ENCODE results near the gene BICDL1.

DNA sequence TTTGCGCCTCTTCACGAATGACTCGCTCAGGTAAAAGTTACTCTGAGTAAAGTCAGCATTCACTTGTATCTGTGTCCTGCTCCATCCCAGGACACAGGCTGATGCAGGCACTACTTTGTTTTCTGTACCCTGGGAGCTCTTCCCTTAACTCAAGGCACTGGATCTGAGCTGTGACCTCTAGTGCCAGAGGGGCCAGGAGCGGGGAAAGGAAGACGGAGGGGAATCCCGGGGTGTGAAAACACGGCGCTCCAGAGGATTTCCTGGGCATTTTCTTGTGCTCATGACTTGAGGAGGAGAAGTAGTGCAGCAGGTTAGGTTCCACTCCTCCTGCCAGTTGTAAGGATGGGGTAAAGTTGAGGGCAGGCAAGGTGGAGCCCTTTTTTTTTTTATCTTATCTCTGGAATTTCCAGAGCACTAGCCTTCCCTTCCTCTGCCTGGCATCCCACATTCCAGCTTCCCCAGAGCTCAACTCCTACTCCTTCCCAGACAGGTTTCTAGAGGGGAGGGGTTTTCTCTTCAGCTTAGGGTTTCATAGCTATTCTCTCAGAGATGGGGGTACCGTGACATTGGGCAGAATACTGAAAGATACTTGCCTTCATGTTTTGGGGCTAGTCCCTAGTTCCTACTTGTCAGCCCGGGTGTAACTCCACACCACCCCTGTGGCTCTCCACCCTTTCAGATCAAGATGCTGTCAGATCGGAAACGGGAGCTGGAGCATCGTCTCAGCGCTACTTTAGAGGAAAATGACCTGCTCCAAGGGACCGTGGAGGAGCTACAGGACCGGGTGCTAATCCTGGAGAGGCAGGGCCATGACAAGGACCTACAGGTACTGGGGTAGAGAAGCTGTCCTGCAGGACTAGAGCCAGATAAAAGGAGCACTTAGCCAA, 75.3 kb downstream of the BICDL1 start:
- TF ChIP-seq POLR2AphosphoS5 (IDR thresholded peaks at IDR 0.05; ENCODE audit: insufficient read depth in 1 of 2, low read depth in 1 of 2) (no peak), POLR2A (IDR thresholded peaks at IDR 0.05) (no peak)

Data from vagina (tissue), 2 donors.